ENCODE measurements around the gene TBXAS1. TPM values are rescaled to one million over a fixed set of nuclear protein-coding genes. Genes with fewer than 3 reads are reported as not detected.

The TBXAS1 gene
- polyA plus RNA-seq, 2 of the 4 experiments (the other 2 are of a cell fraction), result 8.8 to 11.6 TPM

DNA sequence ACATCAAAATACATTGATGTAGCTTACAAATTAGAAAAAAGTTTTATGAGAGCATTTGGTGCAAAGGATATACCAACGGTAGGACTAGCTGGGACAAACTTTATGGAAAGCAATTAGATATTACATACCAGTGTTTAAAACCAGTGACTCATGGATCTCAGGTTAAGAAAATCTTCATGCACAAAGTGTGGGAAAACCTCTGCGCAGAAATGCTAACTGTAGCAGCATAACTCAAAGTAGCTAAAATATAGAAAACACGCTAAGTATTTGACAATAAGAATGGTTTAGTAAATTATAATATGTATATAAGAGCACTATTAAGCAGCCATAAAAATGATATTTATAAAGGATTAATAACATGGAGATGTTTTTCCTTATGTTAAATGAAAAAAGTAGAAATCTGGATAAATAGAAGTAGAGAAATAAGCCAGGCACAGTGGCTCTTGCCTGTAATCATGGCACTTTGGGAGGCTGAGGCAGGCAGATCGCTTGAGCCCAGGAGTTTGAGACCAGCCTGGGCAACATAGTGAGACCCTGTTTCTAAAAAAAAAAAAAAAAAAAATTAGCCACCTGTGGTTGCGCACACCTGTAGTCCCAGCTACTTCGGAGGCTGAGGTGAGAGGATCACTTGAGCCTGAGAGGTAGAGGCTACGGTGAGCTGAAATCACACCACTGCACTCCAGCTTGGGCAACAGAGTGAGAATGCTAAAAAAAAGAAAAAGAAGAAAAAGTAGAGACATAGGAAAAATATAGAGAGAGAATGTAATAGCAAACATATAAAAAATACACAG is 37.2 kb downstream of the TBXAS1 start:
- no peak for DNase-seq (ENCODE audit: low read depth in 1 of 2, low spot score in 1 of 2)
- H3K4me2 ChIP-seq, result no peak overlapping the region
- CTCF ChIA-PET, result no interaction called here
- H3K9me3 ChIP-seq, result peaks cover 27% of the 10 kb centered on the region
- TF ChIP-seq FOSL2 (IDR thresholded peaks at IDR 0.05) (no peak), FOSL2 (CRISPR knock-in tag; IDR thresholded peaks at IDR 0.05) (no peak), RCOR1 (IDR thresholded peaks at IDR 0.05; ENCODE audit: low read depth, low read length) (no peak), REST (IDR thresholded peaks at IDR 0.05) (no peak), RAD21 (conservative IDR thresholded peaks at IDR 0.05 in 1 of 2, IDR thresholded peaks at IDR 0.05 in 1 of 2) (no peak), JUN (IDR thresholded peaks at IDR 0.05) (no peak), ZC3H11A (IDR thresholded peaks at IDR 0.05) (no peak), POLR2AphosphoS2 (conservative IDR thresholded peaks at IDR 0.05; ENCODE audit: low read length) (no peak), HEYL (CRISPR knock-in tag; IDR thresholded peaks at IDR 0.05) (no peak), HDAC2 (IDR thresholded peaks at IDR 0.05) (no peak), HOXB13 (CRISPR knock-in tag; IDR thresholded peaks at IDR 0.05; ENCODE audit: low read depth) (no peak), EHMT2 (IDR thresholded peaks at IDR 0.05; ENCODE audit: low read depth) (no peak), BCL3 (IDR thresholded peaks at IDR 0.05) (no peak), CHD4 (IDR thresholded peaks at IDR 0.05; ENCODE audit: borderline replicate concordance) (no peak)
- TF ChIP-seq, protein P1, sequence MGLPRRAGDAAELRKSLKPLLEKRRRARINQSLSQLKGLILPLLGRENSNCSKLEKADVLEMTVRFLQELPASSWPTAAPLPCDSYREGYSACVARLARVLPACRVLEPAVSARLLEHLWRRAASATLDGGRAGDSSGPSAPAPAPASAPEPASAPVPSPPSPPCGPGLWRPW (IDR thresholded peaks at IDR 0.05), result no peak
- TF ChIP-seq, protein P2, sequence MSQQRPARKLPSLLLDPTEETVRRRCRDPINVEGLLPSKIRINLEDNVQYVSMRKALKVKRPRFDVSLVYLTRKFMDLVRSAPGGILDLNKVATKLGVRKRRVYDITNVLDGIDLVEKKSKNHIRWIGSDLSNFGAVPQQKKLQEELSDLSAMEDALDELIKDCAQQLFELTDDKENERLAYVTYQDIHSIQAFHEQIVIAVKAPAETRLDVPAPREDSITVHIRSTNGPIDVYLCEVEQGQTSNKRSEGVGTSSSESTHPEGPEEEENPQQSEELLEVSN (IDR thresholded peaks at IDR 0.05; ENCODE audit: borderline replicate concordance, low read depth), result no peak
- no peak overlapping the region for H3K4me3 ChIP-seq
- no peak overlapping the region for H3K27ac ChIP-seq
- no peak for ATAC-seq
- H3K4me1 ChIP-seq, result no peaks in the 10 kb centered on the region
- POLR2A ChIA-PET, result no interaction called here
- 71% methylated on average over 7 of the region's 7 CpGs for WGBS (ENCODE audit: missing lambda C conversion rate)
- no peak for FAIRE-seq

DNA sequence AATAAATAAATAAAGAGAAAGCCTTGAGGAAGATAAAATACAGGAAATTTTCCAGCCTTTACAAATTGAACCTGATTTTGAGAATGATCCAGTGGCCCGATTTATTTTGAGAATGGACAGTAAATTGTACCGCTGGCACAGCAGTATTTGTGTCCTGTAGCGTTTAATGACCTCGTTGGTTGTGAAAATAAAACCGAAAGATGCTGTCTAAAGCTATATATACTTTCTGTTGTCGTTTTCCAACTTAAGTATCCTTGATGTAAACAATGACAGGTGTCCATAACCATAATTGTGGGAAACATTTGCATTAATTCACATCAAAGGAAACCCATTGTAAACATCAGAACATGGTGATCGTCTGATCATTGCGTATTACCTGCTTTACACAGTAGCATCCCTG is 38.8 kb downstream of the TBXAS1 start:
- 84% methylated on average over 8 of the region's 8 CpGs for WGBS (ENCODE audit: missing lambda C conversion rate)
- TF ChIP-seq, protein P1 (IDR thresholded peaks at IDR 0.05), result no peak
- TF ChIP-seq CBX8 (IDR thresholded peaks at IDR 0.05) (no peak), CHD2 (IDR thresholded peaks at IDR 0.05; ENCODE audit: low read length, partially characterized antibody) (no peak), NFE2L2 (conservative IDR thresholded peaks at IDR 0.05; ENCODE audit: low read length) (no peak), HEYL (CRISPR knock-in tag; IDR thresholded peaks at IDR 0.05) (no peak), REST (IDR thresholded peaks at IDR 0.05) (no peak), HOXA7 (CRISPR knock-in tag; IDR thresholded peaks at IDR 0.05) (no peak), MYC (IDR thresholded peaks at IDR 0.05; ENCODE audit: borderline replicate concordance, low read length) (no peak), TP53 (CRISPR knock-in tag; IDR thresholded peaks at IDR 0.05) (no peak), BHLHE40 (IDR thresholded peaks at IDR 0.05; ENCODE audit: low read depth, low read length) (no peak), ZSCAN20 (CRISPR knock-in tag; IDR thresholded peaks at IDR 0.05) (no peak), ZC3H11A (IDR thresholded peaks at IDR 0.05) (no peak), EHMT2 (IDR thresholded peaks at IDR 0.05; ENCODE audit: low read depth) (no peak)
- TF ChIP-seq, protein P2 (IDR thresholded peaks at IDR 0.05; ENCODE audit: borderline replicate concordance, low read depth), result no peak
- CTCF ChIA-PET, result interaction anchor here (0.6 kb wide), 1 partner anchor 15 kb away, joined by 3 read pairs; no protein-coding TSS in a partner anchor
- peaks cover 27% of the 10 kb centered on the region for H3K9me3 ChIP-seq
- POLR2A ChIA-PET, result no interaction called here
- no peak overlapping the region for H3K27ac ChIP-seq
- H3K4me1 ChIP-seq, result no peaks in the 10 kb centered on the region
- no peak overlapping the region for H3K4me2 ChIP-seq
- DNase-seq (ENCODE audit: low read depth in 1 of 2, low spot score in 1 of 2), result no peak
- FAIRE-seq, result no peak
- no peak overlapping the region for H3K4me3 ChIP-seq
- no peak for ATAC-seq
